NB4 (cell line): ENCODE results near the gene ZCCHC13.
A peak's percentile ranks its signal among the peaks of the same experiment; 100 is the strongest.
"Not testable (repeated sequence)": the region's sequence is repeated elsewhere in the genome, so short reads cannot be mapped to it uniquely, and the experiment has no call there.

Source experiments
- DNase-seq: peaks from one replicate; pipeline ENCODE4 v3.0.0; 2010; ENCODE audit warnings: low read depth
- H3K4me3 ChIP-seq: one replicate; pipeline ENCODE4 v1.5.1; 2011; ENCODE audit warnings: mild to moderate bottlenecking, low read depth, low read length, moderate library complexity
- MAX ChIP-seq: IDR thresholded peaks from 2 replicates; pipeline ENCODE4 v1.6.1; 2011; ENCODE audit warnings: low read depth, low read length
- MYC ChIP-seq: IDR thresholded peaks from 2 replicates; pipeline ENCODE4 v1.6.1; 2011; ENCODE audit warnings: low read depth, low read length
- POLR2A ChIP-seq: IDR thresholded peaks from 2 replicates; pipeline ENCODE4 v1.6.1; 2011; ENCODE audit warnings: mild to moderate bottlenecking; ENCODE audit not compliant: insufficient read length; ENCODE audit errors: extremely low read depth
- TF ChIP-seq, protein P1 (sequence below): IDR thresholded peaks from one replicate; pipeline ENCODE4 v1.5.1; 2012; ENCODE audit warnings: low read depth, low read length

Gene ZCCHC13

DNA sequence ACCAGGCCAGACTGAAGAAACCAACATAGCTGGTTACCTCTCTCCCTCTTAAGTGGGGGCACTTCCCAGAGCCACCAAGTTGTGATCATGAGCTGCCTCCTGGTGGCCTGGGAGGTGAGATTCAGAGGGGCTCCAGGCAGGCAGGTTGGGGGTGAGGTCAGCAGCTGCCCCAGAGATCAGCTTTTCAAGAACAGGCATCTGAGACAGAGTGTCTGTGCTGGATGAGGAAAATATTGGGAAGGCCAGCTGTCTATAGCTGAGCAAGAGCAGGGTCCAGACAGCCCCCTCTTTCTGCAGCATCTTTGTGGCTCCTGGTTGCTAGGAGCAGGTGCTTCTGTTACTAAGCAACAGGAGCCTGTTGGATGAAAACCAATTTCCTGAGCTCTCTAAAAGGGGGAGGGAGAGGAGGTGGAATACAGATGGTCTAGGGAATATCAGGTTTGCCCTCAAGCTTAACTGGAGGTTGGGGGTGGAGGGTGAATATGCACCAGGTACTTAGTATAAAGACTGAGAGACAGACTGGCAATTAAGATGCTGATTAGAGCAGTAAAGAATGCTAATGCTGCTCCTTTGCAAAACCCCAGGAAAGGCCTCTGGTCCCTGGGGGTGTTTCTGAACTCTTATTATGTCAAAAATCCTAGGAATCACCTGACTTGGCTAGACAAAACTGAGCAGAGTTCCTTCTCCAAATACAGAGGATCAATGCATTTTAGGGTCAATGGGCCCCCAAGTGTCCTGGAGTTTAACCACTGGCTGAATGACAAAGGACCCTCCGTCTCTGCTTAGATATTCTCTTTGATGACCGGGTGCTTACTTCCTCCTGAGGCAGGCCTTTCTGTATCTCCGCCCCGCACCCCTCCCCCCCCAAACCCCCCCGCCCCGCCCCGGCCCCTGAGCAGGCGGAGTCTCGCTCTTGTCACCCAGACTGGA, 21.4 kb downstream of the ZCCHC13 start:
- H3K4me3 ChIP-seq: no peak overlapping the region
- peak; percentile 0 for DNase-seq
- no peak for TF ChIP-seq MYC
- TF ChIP-seq, protein P1, sequence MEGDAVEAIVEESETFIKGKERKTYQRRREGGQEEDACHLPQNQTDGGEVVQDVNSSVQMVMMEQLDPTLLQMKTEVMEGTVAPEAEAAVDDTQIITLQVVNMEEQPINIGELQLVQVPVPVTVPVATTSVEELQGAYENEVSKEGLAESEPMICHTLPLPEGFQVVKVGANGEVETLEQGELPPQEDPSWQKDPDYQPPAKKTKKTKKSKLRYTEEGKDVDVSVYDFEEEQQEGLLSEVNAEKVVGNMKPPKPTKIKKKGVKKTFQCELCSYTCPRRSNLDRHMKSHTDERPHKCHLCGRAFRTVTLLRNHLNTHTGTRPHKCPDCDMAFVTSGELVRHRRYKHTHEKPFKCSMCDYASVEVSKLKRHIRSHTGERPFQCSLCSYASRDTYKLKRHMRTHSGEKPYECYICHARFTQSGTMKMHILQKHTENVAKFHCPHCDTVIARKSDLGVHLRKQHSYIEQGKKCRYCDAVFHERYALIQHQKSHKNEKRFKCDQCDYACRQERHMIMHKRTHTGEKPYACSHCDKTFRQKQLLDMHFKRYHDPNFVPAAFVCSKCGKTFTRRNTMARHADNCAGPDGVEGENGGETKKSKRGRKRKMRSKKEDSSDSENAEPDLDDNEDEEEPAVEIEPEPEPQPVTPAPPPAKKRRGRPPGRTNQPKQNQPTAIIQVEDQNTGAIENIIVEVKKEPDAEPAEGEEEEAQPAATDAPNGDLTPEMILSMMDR: no peak
- no peak for TF ChIP-seq POLR2A
- TF ChIP-seq MAX: no peak

DNA sequence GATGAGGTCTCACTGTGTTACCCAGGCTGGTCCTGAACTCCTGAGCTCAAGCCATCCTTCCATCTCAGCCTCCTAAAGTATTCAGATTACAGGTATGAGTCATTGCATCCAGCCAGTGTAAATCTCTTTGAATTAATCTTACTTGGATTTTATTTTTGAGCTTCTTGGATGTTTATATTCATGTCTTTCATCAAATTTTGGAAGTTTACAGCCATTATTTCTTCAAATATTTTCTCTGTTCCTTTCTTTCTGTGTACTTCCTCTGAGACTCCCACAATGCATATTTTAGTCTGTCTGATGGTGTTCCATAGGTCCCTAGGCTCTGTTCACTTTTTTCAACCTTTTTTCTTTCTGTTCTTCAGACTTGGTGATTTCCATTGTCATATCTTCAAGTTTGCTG, 34.9 kb downstream of the ZCCHC13 start:
- TF ChIP-seq MAX (no peak), MYC (no peak), POLR2A (no peak)
- TF ChIP-seq, protein P1: no peak
- H3K4me3 ChIP-seq: no peak overlapping the region
- no peak for DNase-seq

- TF ChIP-seq, protein P1: no peak
- no peak for TF ChIP-seq POLR2A
- TF ChIP-seq MAX: no peak
- TF ChIP-seq MYC: no peak
- no peak for DNase-seq
- H3K4me3 ChIP-seq: no peak overlapping the region
Measured at GRCh38 chrX:74340051-74340450, 36.1 kb downstream of the ZCCHC13 start.

- H3K4me3 ChIP-seq, DNase-seq: not testable (repeated sequence)
Measured at GRCh38 chrX:74342211-74342610, 38.2 kb downstream of the ZCCHC13 start.

- no peak overlapping the region for H3K4me3 ChIP-seq
- DNase-seq: peak; percentile 95
- TF ChIP-seq, protein P1: peak; percentile 62
- TF ChIP-seq MYC: no peak
- no peak for TF ChIP-seq POLR2A
- TF ChIP-seq MAX: no peak
Measured at GRCh38 chrX:74343343-74344279, 39.6 kb downstream of the ZCCHC13 start.

GRCh38 chrX:74344280-74344622, 40.3 kb downstream of the ZCCHC13 start:
- no peak for DNase-seq
- TF ChIP-seq POLR2A (no peak), MAX (no peak), MYC (no peak)
- TF ChIP-seq, protein P1: no peak
- no peak overlapping the region for H3K4me3 ChIP-seq
